T-helper 9 cell (primary cell): ENCODE measurements around the gene SLC8A2.

Experiments
- DNase-seq: peaks from one replicate; pipeline ENCODE4 v3.0.0-alpha.2; 2020

The SLC8A2 gene

GRCh38 chr19:47379381-47379938, 92.2 kb downstream of the SLC8A2 start:
- DNase-seq = no peak

- DNase-seq = no peak
These were observed 93.4 kb downstream of the SLC8A2 start for GRCh38 chr19:47378246-47378645.
